ENCODE results near the gene MYEOV.

MYEOV gene

GRCh38 chr11:69307871-69308431, 14.0 kb downstream of the MYEOV start:
- H3K4me3 ChIP-seq (ENCODE audit: low read depth, low read length), result no peak overlapping the region
- DNase-seq (ENCODE audit: low read depth, low spot score), result no peak
- in situ Hi-C loops (cut with HindIII; ENCODE audit: low sequenced_read_pairs), result no loop called here
- TF ChIP-seq CTCF (IDR thresholded peaks at IDR 0.05; ENCODE audit: low read depth, low read length), result no peak

DNA sequence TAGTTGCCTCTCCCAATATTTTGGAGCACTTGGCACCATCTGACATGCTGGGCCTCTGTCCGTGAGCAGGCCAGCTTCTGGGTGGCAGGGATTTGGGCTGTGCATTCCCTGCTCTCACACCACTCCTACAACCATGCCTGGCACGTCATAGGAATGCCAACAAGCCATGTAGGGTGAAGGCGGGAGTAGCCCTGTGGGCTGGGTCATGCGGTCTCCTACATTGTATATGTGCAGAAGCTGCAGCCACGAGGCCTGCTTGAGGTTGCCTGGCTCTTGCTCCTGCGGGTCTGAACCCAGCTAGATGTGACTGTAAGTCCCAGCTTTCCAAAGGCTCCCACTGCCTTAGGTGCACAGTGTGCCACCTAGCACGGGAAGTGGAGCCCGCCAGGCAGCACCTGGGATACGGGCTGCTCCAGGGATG, 14.5 kb downstream of the MYEOV start:
- in situ Hi-C loops (cut with HindIII; ENCODE audit: low sequenced_read_pairs), result no loop called here
- DNase-seq (ENCODE audit: low read depth, low spot score), result no peak
- TF ChIP-seq CTCF (IDR thresholded peaks at IDR 0.05; ENCODE audit: low read depth, low read length), result no peak
- no peak overlapping the region for H3K4me3 ChIP-seq (ENCODE audit: low read depth, low read length)

GRCh38 chr11:69308936-69309615, 15.1 kb downstream of the MYEOV start:
- in situ Hi-C loops (cut with HindIII; ENCODE audit: low sequenced_read_pairs), result no loop called here

DNA sequence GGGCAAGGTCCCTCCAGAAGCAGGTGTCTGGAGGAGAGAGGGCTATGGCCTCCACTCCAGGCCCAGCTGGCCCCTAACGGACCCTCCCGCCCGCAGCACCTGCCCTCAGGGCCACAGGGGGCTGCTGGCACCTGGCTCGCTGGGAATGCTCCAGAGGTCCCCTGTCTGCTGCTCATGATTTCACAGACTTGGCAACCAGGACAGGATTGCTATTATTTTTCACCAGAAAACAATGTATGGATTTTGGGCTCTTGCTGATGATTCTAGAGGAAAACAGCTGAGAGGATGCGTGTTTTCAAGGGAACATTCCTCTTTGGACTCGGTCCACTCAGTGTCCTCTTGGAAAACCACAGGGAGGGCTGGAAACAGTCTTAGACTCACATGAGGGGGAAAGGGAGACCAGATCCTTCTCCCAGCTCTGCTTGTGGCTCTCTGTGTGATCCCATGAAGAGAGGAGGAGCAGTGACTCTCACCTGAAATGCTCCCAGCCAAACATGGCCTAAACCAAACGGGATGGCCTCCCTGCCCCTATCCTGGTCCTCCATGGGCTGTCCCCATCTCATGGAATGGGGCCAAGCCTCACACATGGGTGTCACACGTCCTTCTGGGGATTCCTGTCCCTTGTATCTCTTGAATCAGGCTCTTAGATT, 15.8 kb downstream of the MYEOV start:
- DNase-seq (ENCODE audit: low read depth, low spot score), result peak; percentile 32
- in situ Hi-C loops (cut with HindIII; ENCODE audit: low sequenced_read_pairs), result no loop called here
- no peak for TF ChIP-seq CTCF (IDR thresholded peaks at IDR 0.05; ENCODE audit: low read depth, low read length)
- no peak overlapping the region for H3K4me3 ChIP-seq (ENCODE audit: low read depth, low read length)

More at GRCh38 chr11:69308936-69309615, 15.1 kb downstream of the MYEOV start:
- H3K4me3 ChIP-seq (ENCODE audit: low read depth, low read length), result no peak overlapping the region
- no peak for DNase-seq (ENCODE audit: low read depth, low spot score)
- TF ChIP-seq CTCF (IDR thresholded peaks at IDR 0.05; ENCODE audit: low read depth, low read length), result no peak

GRCh38 chr11:69310351-69310750, 16.4 kb downstream of the MYEOV start:
- in situ Hi-C loops (cut with HindIII; ENCODE audit: low sequenced_read_pairs), result no loop called here
- no peak overlapping the region for H3K4me3 ChIP-seq (ENCODE audit: low read depth, low read length)
- TF ChIP-seq CTCF (IDR thresholded peaks at IDR 0.05; ENCODE audit: low read depth, low read length), result no peak
- no peak for DNase-seq (ENCODE audit: low read depth, low spot score)

GRCh38 chr11:69310934-69311766, 17.2 kb downstream of the MYEOV start:
- in situ Hi-C loops (cut with HindIII; ENCODE audit: low sequenced_read_pairs), result no loop called here
- TF ChIP-seq CTCF (IDR thresholded peaks at IDR 0.05; ENCODE audit: low read depth, low read length), result no peak
- no peak for DNase-seq (ENCODE audit: low read depth, low spot score)
- H3K4me3 ChIP-seq (ENCODE audit: low read depth, low read length), result no peak overlapping the region
